NCI-H69 (cell line): ENCODE measurements around the gene HK1.
"Not testable (repeated sequence)": the region's sequence is repeated elsewhere in the genome, so short reads cannot be mapped to it uniquely, and the experiment has no call there.

ENCODE experiments used
- DNase-seq: peaks from one replicate; lab custom pipeline; 2025; lab: John Stamatoyannopoulos, UW

HK1 gene

GRCh38 chr10:69278446-69278963, at the start of gene HK1:
HK1 (plus strand) TSS chr10:69278496.
- no peak for DNase-seq

GRCh38 chr10:69229616-69229916, 48.7 kb upstream of the HK1 start:
- DNase-seq: no peak

- no peak for DNase-seq
Observed at GRCh38 chr10:69230128-69230527, 48.2 kb upstream of the HK1 start.

GRCh38 chr10:69232252-69232651, 46.0 kb upstream of the HK1 start:
- DNase-seq: no peak

GRCh38 chr10:69232736-69233480, 45.4 kb upstream of the HK1 start:
- no peak for DNase-seq

- DNase-seq: no peak
Observed at GRCh38 chr10:69234447-69234846, 43.8 kb upstream of the HK1 start.

- DNase-seq: peak; percentile 70
Observed at GRCh38 chr10:69237528-69238159, 40.7 kb upstream of the HK1 start.

- no peak for DNase-seq
Observed at GRCh38 chr10:69239136-69239535, 39.2 kb upstream of the HK1 start.

- no peak for DNase-seq
Observed at GRCh38 chr10:69239816-69240434, 38.4 kb upstream of the HK1 start.

- no peak for DNase-seq
Observed at GRCh38 chr10:69240455-69240854, 37.8 kb upstream of the HK1 start.

- DNase-seq: no peak
Observed at GRCh38 chr10:69241575-69241974, 36.7 kb upstream of the HK1 start.

GRCh38 chr10:69242040-69242851, 36.0 kb upstream of the HK1 start:
- no peak for DNase-seq

GRCh38 chr10:69242852-69243212, 35.5 kb upstream of the HK1 start:
- peak; percentile 2 for DNase-seq

GRCh38 chr10:69243817-69244216, 34.5 kb upstream of the HK1 start:
- no peak for DNase-seq

- DNase-seq: no peak
Observed at GRCh38 chr10:69246036-69246435, 32.3 kb upstream of the HK1 start.

GRCh38 chr10:69246581-69247312, 31.5 kb upstream of the HK1 start:
- no peak for DNase-seq

- no peak for DNase-seq
Observed at GRCh38 chr10:69247313-69247710, 31.0 kb upstream of the HK1 start.

GRCh38 chr10:69248117-69248730, 30.1 kb upstream of the HK1 start:
- peak; percentile 14 for DNase-seq

- no peak for DNase-seq
Observed at GRCh38 chr10:69250041-69250440, 28.3 kb upstream of the HK1 start.

GRCh38 chr10:69251417-69251816, 26.9 kb upstream of the HK1 start:
- not testable (repeated sequence) for DNase-seq

GRCh38 chr10:69253171-69253570, 25.1 kb upstream of the HK1 start:
- no peak for DNase-seq
